H1 (cell line): Measurements from ENCODE around the gene CSF3. TPM values are rescaled to one million over a fixed set of nuclear protein-coding genes. Genes with fewer than 3 reads are reported as not detected.

Experiments
- CTCF ChIA-PET: fragments of 300-600 bp; sonication (Branson Sonifier 250); formaldehyde crosslinking; loops from one replicate; lab custom pipeline; 2021; ENCODE audit not compliant: partially characterized antibody; lab: Charles Lee
- POLR2A ChIA-PET: fragments of 300-600 bp; sonication (Branson Sonifier 250); formaldehyde crosslinking; loops from one replicate; lab custom pipeline; 2021; ENCODE audit warnings: inconsistent platforms; ENCODE audit not compliant: partially characterized antibody; lab: Charles Lee
- DNase-seq, 2 experiments: peaks; one replicate each; pipeline versions ENCODE4 v3.0.0 to v3.0.0-alpha.2; 2010 to 2022; ENCODE audit warnings: low spot score in 2 of 2, low read depth in 1 of 2, mixed read lengths in 1 of 2
- FAIRE-seq: peaks from 2 replicates; lab custom pipeline; 2011; peaks lifted over from hg19 to GRCh38; lab: Jason Lieb, UNC
- H2AFZ ChIP-seq: 2 replicates; pipeline ENCODE4 v1.8.1; 2012; ENCODE audit warnings: low read length, inconsistent platforms
- H2AK5ac ChIP-seq: 2 replicates; pipeline ENCODE4 v1.6.1; 2013; ENCODE audit warnings: low read depth, low read length
- H2BK120ac ChIP-seq: replicated peaks from 2 replicates; pipeline ENCODE3; 2013; ENCODE audit warnings: low read depth, low read length, inconsistent platforms
- H2BK12ac ChIP-seq: 2 replicates; pipeline ENCODE4 v1.6.1; 2013; ENCODE audit warnings: low read depth, low read length
- H2BK15ac ChIP-seq: 2 replicates; pipeline ENCODE4 v1.6.1; 2013; ENCODE audit warnings: low read length
- H2BK20ac ChIP-seq: 2 replicates; pipeline ENCODE4 v1.6.1; 2013; ENCODE audit warnings: low read length
- H2BK5ac ChIP-seq: 2 replicates; pipeline ENCODE4 v1.6.1; 2013; ENCODE audit warnings: low read depth, low read length
- H3K14ac ChIP-seq: 2 replicates; pipeline ENCODE4 v1.6.1; 2013; ENCODE audit warnings: inconsistent platforms; ENCODE audit not compliant: insufficient read length
- H3K18ac ChIP-seq: 2 replicates; pipeline ENCODE4 v1.6.1; 2013; ENCODE audit warnings: low read length; ENCODE audit errors: extremely low read depth
- H3K23ac ChIP-seq: 2 replicates; pipeline ENCODE4 v1.6.1; 2013; ENCODE audit warnings: inconsistent platforms; ENCODE audit not compliant: insufficient read length
- H3K23me2 ChIP-seq: 2 replicates; pipeline ENCODE4 v1.6.1; 2013; ENCODE audit warnings: low read depth, low read length
- H3K27ac ChIP-seq: 2 replicates; pipeline ENCODE4 v1.6.1; 2011; ENCODE audit warnings: low read depth, low read length, inconsistent platforms
- H3K27me3 ChIP-seq, 4 experiments: replicated peaks in 1 of 4; 1 replicate in 1 of 4; 2 replicates in 3 of 4; pipeline versions ENCODE4 v1.6.1 to v1.8.1; 2011 to 2013; ENCODE audit warnings: low read length in 3 of 4, mild to moderate bottlenecking in 3 of 4, inconsistent platforms in 2 of 4, mixed read lengths in 2 of 4, moderate library complexity in 1 of 4; ENCODE audit not compliant: control insufficient read depth in 3 of 4, insufficient read depth in 3 of 4; ENCODE audit errors: extremely low read depth in 1 of 4
- H3K36me3 ChIP-seq, 4 experiments: 2 replicates each; pipeline versions ENCODE4 v1.6.1 to v1.8.1; 2011 to 2013; ENCODE audit warnings: mild to moderate bottlenecking in 4 of 4, low read length in 3 of 4, moderate library complexity in 2 of 4, control low read depth in 1 of 4, inconsistent platforms in 1 of 4; ENCODE audit not compliant: insufficient read depth in 4 of 4, control insufficient read depth in 2 of 4
- H3K4ac ChIP-seq: replicated peaks from 2 replicates; pipeline ENCODE3; 2013; ENCODE audit warnings: low read length, low read depth, mixed read lengths, inconsistent platforms; ENCODE audit not compliant: insufficient read length
- H3K4me1 ChIP-seq, 4 experiments: replicated peaks in 1 of 4; 1 replicate in 1 of 4; 2 replicates in 3 of 4; pipeline versions ENCODE4 v1.6.1 to v1.8.1; 2011 to 2013; ENCODE audit warnings: low read length in 3 of 4, inconsistent platforms in 2 of 4, mixed read lengths in 1 of 4; ENCODE audit not compliant: insufficient read depth in 4 of 4, control insufficient read depth in 3 of 4
- H3K4me2 ChIP-seq, 2 experiments: 2 replicates each; pipeline versions ENCODE4 v1.6.1 to v1.8.1; 2011 to 2013; ENCODE audit warnings: low read depth in 2 of 2, low read length in 2 of 2, control low read depth in 1 of 2, inconsistent platforms in 1 of 2, mild to moderate bottlenecking in 1 of 2; ENCODE audit not compliant: insufficient read depth in 1 of 2
- H3K4me3 ChIP-seq, 4 experiments: fragments of 200-600, 300-600 bp in 1 of 4; sonication (generic), shearing (Covaris generic), sonication (Bioruptor Twin) in 1 of 4; 2 replicates each; pipeline versions ENCODE4 v1.5.1 to v1.8.1; 2011 to 2016; ENCODE audit warnings: low read length in 4 of 4, low read depth in 3 of 4, control low read depth in 2 of 4, inconsistent platforms in 2 of 4, mild to moderate bottlenecking in 2 of 4, mixed read lengths in 1 of 4, moderate library complexity in 1 of 4; ENCODE audit not compliant: insufficient read depth in 2 of 4; ENCODE audit errors: extremely low read depth in 1 of 4
- H3K56ac ChIP-seq: replicated peaks from 2 replicates; pipeline ENCODE3; 2013; ENCODE audit warnings: low read depth, mild to moderate bottlenecking, mixed read lengths, low read length, inconsistent platforms; ENCODE audit not compliant: insufficient read length
- H3K79me1 ChIP-seq: 2 replicates; pipeline ENCODE4 v1.6.1; 2013; ENCODE audit warnings: low read depth, low read length, control low read depth
- H3K79me2 ChIP-seq, 2 experiments: 2 replicates each; pipeline versions ENCODE4 v1.6.1 to v1.8.1; 2012 to 2013; ENCODE audit warnings: low read length in 2 of 2, mild to moderate bottlenecking in 2 of 2, inconsistent platforms in 1 of 2; ENCODE audit not compliant: insufficient read depth in 2 of 2, control insufficient read depth in 1 of 2
- H3K9ac ChIP-seq, 4 experiments: replicated peaks in 1 of 4; 1 replicate in 1 of 4; 2 replicates in 3 of 4; pipeline versions ENCODE4 v1.6.1 to v1.8.1; 2011 to 2013; ENCODE audit warnings: low read depth in 3 of 4, low read length in 3 of 4, control low read depth in 2 of 4, mild to moderate bottlenecking in 2 of 4, moderate library complexity in 2 of 4, inconsistent platforms in 1 of 4; ENCODE audit errors: extremely low read depth in 1 of 4
- H3K9me3 ChIP-seq, 2 experiments: 2 replicates each; pipeline versions ENCODE4 v1.6.1 to v1.8.1; 2012 to 2013; ENCODE audit warnings: mild to moderate bottlenecking in 2 of 2, moderate library complexity in 2 of 2, control low read depth in 1 of 2, inconsistent platforms in 1 of 2, low read depth in 1 of 2, low read length in 1 of 2, mixed read lengths in 1 of 2; ENCODE audit not compliant: insufficient read depth in 2 of 2
- H4K20me1 ChIP-seq, 2 experiments: replicated peaks in 1 of 2; 2 replicates each; pipeline versions ENCODE3 to v1.8.1; 2011 to 2013; ENCODE audit warnings: inconsistent platforms in 2 of 2, low read length in 2 of 2, mild to moderate bottlenecking in 1 of 2; ENCODE audit not compliant: insufficient read depth in 2 of 2, control insufficient read depth in 1 of 2
- H4K5ac ChIP-seq: 2 replicates; pipeline ENCODE4 v1.6.1; 2013; ENCODE audit warnings: low read length, low read depth, mixed read lengths, inconsistent platforms; ENCODE audit not compliant: insufficient read length
- H4K8ac ChIP-seq: 2 replicates; pipeline ENCODE4 v1.8.0; 2013; ENCODE audit warnings: mild to moderate bottlenecking, moderate library complexity, low read length, inconsistent platforms; ENCODE audit not compliant: insufficient read depth; ENCODE audit errors: extremely low read depth
- H4K91ac ChIP-seq: replicated peaks from 2 replicates; pipeline ENCODE3; 2013; ENCODE audit warnings: low read length, mixed read lengths, inconsistent platforms; ENCODE audit not compliant: insufficient read length
- EP300 ChIP-seq, 2 experiments: IDR thresholded peaks; 1 replicate in 1 of 2; 2 replicates in 1 of 2; pipeline ENCODE4 v1.6.1; 2011 to 2012; ENCODE audit warnings: low read depth in 2 of 2, low read length in 2 of 2, mild to moderate bottlenecking in 2 of 2, borderline replicate concordance in 1 of 2, inconsistent platforms in 1 of 2, moderate library complexity in 1 of 2
- RXRA ChIP-seq: IDR thresholded peaks from 2 replicates; pipeline ENCODE4 v1.6.1; 2011; ENCODE audit warnings: low read depth, mild to moderate bottlenecking, low read length, moderate library complexity; ENCODE audit not compliant: insufficient read depth
- SP2 ChIP-seq: IDR thresholded peaks from 2 replicates; pipeline ENCODE4 v1.6.1; 2012; ENCODE audit warnings: mild to moderate bottlenecking, low read length, inconsistent platforms
- WGBS, 2 experiments: shearing (Covaris generic) in 1 of 2; methylation state at CpG; one replicate each; pipeline versions ENCODE4 v1.1.6 to v1.1.7; 2013 to 2015; ENCODE audit warnings: low lambda C conversion rate in 2 of 2, mixed read lengths in 2 of 2, inconsistent platforms in 1 of 2, low coverage in 1 of 2, missing lambda C conversion rate in 1 of 2; ENCODE audit not compliant: insufficient replicate concordance in 2 of 2, insufficient coverage in 1 of 2, insufficient read length in 1 of 2; ENCODE audit errors: extremely low coverage in 1 of 2, missing lambda C conversion rate in 1 of 2; 5-methylcytosine and 5-hydroxymethylcytosine counted together
- polyA plus RNA-seq, 7 experiments: library from polyadenylated mRNA; depleted of rRNA in 3 of 7; stranded (reverse) in 5 of 7; unstranded in 2 of 7; fragments of >200 nt in 5 of 7; fragments of 200-250 nt in 2 of 7; gene quantifications; 1 replicate in 5 of 7; 2 replicates in 1 of 7; 4 replicates in 1 of 7; pipeline versions ENCODE4 v1.2.1 to v1.2.3, GENCODE V29; 2011 to 2013; ENCODE audit warnings: missing spikeins in 2 of 7, mixed read lengths in 2 of 7
- total RNA-seq: library from RNA; stranded (reverse); fragmentation: NEBNext Ultra II Directional; extraction: Animal tissue kit (Norgen Biotek cat#: 25700); gene quantifications from 2 replicates; pipeline ENCODE4 v1.2.1, GENCODE V29; 2021

CSF3 gene
- total and polyA plus RNA-seq, 2 of the 8 experiments (the other 6 are each of a cell fraction or from before 2014, with no cell fraction given), result 0.03 TPM; not detected in 1

GRCh38 chr17:39995438-39995837 lies 19.8 kb upstream of the CSF3 start:
- no peak overlapping the region; the same call in 1 of the 2 replicates for H2BK5ac ChIP-seq
- peaks cover 0 to 5% of the 10 kb centered on the region in 2 experiments for H4K20me1 ChIP-seq
- no peaks in the 10 kb centered on the region for H3K23me2 ChIP-seq
- no peak overlapping the region for H3K23ac ChIP-seq
- H3K9me3 ChIP-seq, result no peaks in the 10 kb centered on the region
- H3K27ac ChIP-seq, result no peak overlapping the region
- no peak overlapping the region for H4K91ac ChIP-seq
- 96% methylated on average over 6 of the region's 6 CpGs; no CpG with 5 or more reads in 1 of the 2 experiments for WGBS, 2 experiments
- H3K4me3 ChIP-seq, result no peak overlapping the region
- no peak overlapping the region for H2AFZ ChIP-seq
- no peak overlapping the region for H2BK20ac ChIP-seq
- POLR2A ChIA-PET, result interaction anchor here (1.5 to 1.9 kb wide), 2 partner anchors 15 to 144 kb away, joined by 3 to 4 read pairs; partner anchors contain the start of genes CASC3 and PSMD3
- FAIRE-seq (no peak), DNase-seq (no peak)
- H3K79me1 ChIP-seq, result no peaks in the 10 kb centered on the region
- H3K4ac ChIP-seq, result no peak overlapping the region
- no peak overlapping the region for H4K5ac ChIP-seq
- no peaks in the 10 kb centered on the region for H3K27me3 ChIP-seq
- H4K8ac ChIP-seq, result no peak overlapping the region
- H2BK120ac ChIP-seq, result no peak overlapping the region
- peaks cover 42 to 70% (median 61%) of the 10 kb centered on the region in 4 experiments for H3K36me3 ChIP-seq
- H3K4me1 ChIP-seq, result no peaks in the 10 kb centered on the region
- no peak overlapping the region for H2AK5ac ChIP-seq
- no peak overlapping the region for H2BK12ac ChIP-seq
- H3K18ac ChIP-seq, result no peak overlapping the region
- no peak overlapping the region for H2BK15ac ChIP-seq
- CTCF ChIA-PET, result interaction anchor here (1.1 to 1.8 kb wide), 3 partner anchors 18 to 39 kb away, joined by 3 to 5 read pairs (median 3); partner anchors contain the start of gene CSF3
- H3K9ac ChIP-seq, result no peak overlapping the region
- H3K56ac ChIP-seq, result no peak overlapping the region
- no peak overlapping the region for H3K4me2 ChIP-seq
- H3K79me2 ChIP-seq, result no peaks in the 10 kb centered on the region
- no peak overlapping the region for H3K14ac ChIP-seq
- no peak for TF ChIP-seq EP300 (IDR thresholded peaks at IDR 0.05; ENCODE audit: borderline replicate concordance in 1 of 2, low read depth in 2 of 2, low read length in 2 of 2)
- TF ChIP-seq RXRA, result no peak
- no peak for TF ChIP-seq SP2
